Psoas muscle (tissue), 8 donors: Measurements from ENCODE around the gene RASEF. TPM values are rescaled to one million over a fixed set of nuclear protein-coding genes. Genes with fewer than 3 reads are reported as not detected.

Source experiments
- ATAC-seq, 4 donors: fragments of 200-7000 bp; cut with Tn5 transposase; one replicate each; pipeline ENCODE4 v1.9.1; 2020; ENCODE audit warnings: moderate library complexity in 3 of 4, mild to moderate bottlenecking in 2 of 4
- DNase-seq, 2 donors: peaks; one replicate each; pipeline ENCODE4 v3.0.0-alpha.2; 2020
- H3K27ac ChIP-seq: fragments of 200-600 bp; one replicate; pipeline ENCODE4 v1.8.0; 2022
- H3K27me3 ChIP-seq, 3 donors: fragments of 200-600 bp in 1 of 3; one replicate each; pipeline versions ENCODE4 v1.6.1 to v1.8.0; 2013 to 2022; ENCODE audit warnings: low read length in 2 of 3, mild to moderate bottlenecking in 2 of 3, moderate library complexity in 1 of 3; ENCODE audit not compliant: insufficient read depth in 3 of 3
- H3K36me3 ChIP-seq, 2 donors: fragments of 200-600 bp in 1 of 2; one replicate each; pipeline versions ENCODE4 v1.6.1 to v1.8.0; 2013 to 2022; ENCODE audit warnings: low read depth in 1 of 2, mild to moderate bottlenecking in 1 of 2, moderate library complexity in 1 of 2; ENCODE audit not compliant: insufficient read depth in 1 of 2
- H3K4me1 ChIP-seq: fragments of 200-600 bp; one replicate; pipeline ENCODE4 v1.8.0; 2022
- H3K4me3 ChIP-seq: fragments of 200-600 bp; one replicate; pipeline ENCODE4 v1.8.0; 2022; ENCODE audit warnings: mild to moderate bottlenecking
- H3K9me3 ChIP-seq: fragments of 200-600 bp; one replicate; pipeline ENCODE4 v1.8.0; 2022
- WGBS, 3 donors: extraction: QIAGEN DNeasy Blood & Tissue Kit; methylation state at CpG; one replicate each; pipeline versions ENCODE4 v1.1.6 to v1.1.7; 2013; 5-methylcytosine and 5-hydroxymethylcytosine counted together
- intact Hi-C, 2 donors: fragments of 100-400 bp; cut with DNase I; formaldehyde crosslinking; loops; one replicate each; pipeline versions ENCODE4 v1.11.0 to v1.14.2; 2022
- polyA plus RNA-seq, 3 donors: library from polyadenylated mRNA; stranded (reverse); fragments of 200-250 nt; gene quantifications; one replicate each; pipeline ENCODE4 v1.2.3, GENCODE V29; 2013
- total RNA-seq, 4 donors: library from RNA; stranded (reverse); fragmentation: NEBNext Ultra II Directional in 2 of 4; extraction: Animal tissue kit (Norgen Biotek cat#: 25700) in 2 of 4; gene quantifications; one replicate each; pipeline versions ENCODE4 v1.2.1 to v1.2.4, GENCODE V29; 2021 to 2023
- TF ChIP-seq, protein P1 (sequence below): fragments of 200-600 bp; IDR thresholded peaks from one replicate; pipeline ENCODE4 v1.8.0; 2022; ENCODE audit warnings: antibody characterized with exemption
- donor health status: healthy with polysubstance abuse.
- donor health status: DM: no; HTN: no; CAD: no; lungs with moderate emphysema.
- donor health status: Bipolar disorder and iron deficiency.
- donor health status: healthy.
- donor health status: DM: yes; HTN: yes; CAD: no.
- donor health status: DM: no; HTN: no; CAD: no.
- donor health status: DM: no; HTN: no; CAD: no.
- donor health status: DM: yes; HTN: yes; CAD: no.

The RASEF gene
- total and polyA plus RNA-seq, 7 donors: 0.01 to 0.11 (median 0.06) TPM; not detected in 1

DNA sequence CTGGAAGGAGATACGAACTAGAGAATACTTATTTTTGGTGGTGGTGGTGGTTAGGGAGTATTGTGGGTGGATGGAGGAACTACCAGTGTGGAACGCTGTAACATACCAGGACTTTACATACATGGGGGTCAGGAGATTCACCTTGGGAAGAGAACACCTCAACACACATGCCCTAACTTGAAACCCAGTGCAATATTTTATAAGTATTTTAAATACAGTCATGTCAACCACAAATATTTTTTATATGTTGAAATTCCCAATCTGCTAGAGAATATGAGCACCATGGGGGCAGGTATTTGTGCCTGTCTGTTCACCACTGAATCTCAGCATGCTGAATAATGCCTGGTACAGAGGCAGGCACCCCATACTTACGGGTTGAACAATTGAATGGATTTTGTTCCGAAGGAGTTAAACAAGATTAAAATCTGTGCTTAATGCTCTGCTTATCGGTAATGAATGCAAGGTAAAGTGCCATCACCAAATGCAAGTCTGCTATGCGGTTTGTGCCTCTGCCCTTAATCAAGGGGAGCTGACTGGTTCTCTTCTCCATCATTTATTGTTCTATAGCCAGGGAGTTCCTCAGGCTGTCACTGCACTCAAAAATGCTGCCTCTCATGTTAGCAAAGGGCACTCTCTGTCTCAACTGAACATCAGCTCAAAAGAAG is 65.3 kb downstream of the RASEF start:
- ATAC-seq (no peak), DNase-seq (no peak)
- WGBS, 3 donors: 90 to 95% (median 94%) methylated on average over 6 of the region's 6 CpGs

DNA sequence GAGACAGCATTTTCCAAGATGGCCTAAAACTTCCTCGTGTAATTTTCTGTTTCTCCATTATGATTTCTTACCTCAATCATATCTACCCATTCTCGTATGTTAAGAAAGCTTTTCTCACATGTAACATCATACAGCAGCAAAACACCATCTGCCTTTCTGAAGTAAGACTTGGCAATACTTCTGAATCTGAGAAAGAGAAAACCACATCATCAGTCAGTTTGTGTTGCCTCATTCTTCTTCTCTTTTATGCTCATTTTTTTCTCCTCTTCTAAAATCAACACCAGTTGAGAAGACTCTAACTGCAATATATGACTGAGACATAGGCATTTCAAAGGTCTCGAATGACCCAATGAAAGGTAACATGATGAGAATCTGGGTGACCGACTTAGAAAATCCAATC is 66.0 kb downstream of the RASEF start:
- Histone ChIP-seq H3K27me3 (no peaks in the 10 kb centered on the region), H3K36me3 (no peaks in the 10 kb centered on the region), H3K4me3 (no peak overlapping the region), H3K4me1 (no peaks in the 10 kb centered on the region), H3K9me3 (no peaks in the 10 kb centered on the region), H3K27ac (no peak overlapping the region)
- DNase-seq (no peak), ATAC-seq (no peak)
- intact Hi-C loops: no loop called here
- WGBS, 3 donors: 83 to 89% (median 86%) methylated on average over 4 of the region's 4 CpGs
- TF ChIP-seq, protein P1, sequence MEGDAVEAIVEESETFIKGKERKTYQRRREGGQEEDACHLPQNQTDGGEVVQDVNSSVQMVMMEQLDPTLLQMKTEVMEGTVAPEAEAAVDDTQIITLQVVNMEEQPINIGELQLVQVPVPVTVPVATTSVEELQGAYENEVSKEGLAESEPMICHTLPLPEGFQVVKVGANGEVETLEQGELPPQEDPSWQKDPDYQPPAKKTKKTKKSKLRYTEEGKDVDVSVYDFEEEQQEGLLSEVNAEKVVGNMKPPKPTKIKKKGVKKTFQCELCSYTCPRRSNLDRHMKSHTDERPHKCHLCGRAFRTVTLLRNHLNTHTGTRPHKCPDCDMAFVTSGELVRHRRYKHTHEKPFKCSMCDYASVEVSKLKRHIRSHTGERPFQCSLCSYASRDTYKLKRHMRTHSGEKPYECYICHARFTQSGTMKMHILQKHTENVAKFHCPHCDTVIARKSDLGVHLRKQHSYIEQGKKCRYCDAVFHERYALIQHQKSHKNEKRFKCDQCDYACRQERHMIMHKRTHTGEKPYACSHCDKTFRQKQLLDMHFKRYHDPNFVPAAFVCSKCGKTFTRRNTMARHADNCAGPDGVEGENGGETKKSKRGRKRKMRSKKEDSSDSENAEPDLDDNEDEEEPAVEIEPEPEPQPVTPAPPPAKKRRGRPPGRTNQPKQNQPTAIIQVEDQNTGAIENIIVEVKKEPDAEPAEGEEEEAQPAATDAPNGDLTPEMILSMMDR: no peak

More for the DNA sequence above, 65.3 kb downstream of the RASEF start:
- no peaks in the 10 kb centered on the region for H3K27me3 ChIP-seq
- no peaks in the 10 kb centered on the region for H3K36me3 ChIP-seq
- H3K4me3 ChIP-seq: no peak overlapping the region
- H3K27ac ChIP-seq: no peak overlapping the region
- intact Hi-C loops: no loop called here
- H3K4me1 ChIP-seq: no peaks in the 10 kb centered on the region
- no peaks in the 10 kb centered on the region for H3K9me3 ChIP-seq
- TF ChIP-seq, protein P1: no peak

DNA sequence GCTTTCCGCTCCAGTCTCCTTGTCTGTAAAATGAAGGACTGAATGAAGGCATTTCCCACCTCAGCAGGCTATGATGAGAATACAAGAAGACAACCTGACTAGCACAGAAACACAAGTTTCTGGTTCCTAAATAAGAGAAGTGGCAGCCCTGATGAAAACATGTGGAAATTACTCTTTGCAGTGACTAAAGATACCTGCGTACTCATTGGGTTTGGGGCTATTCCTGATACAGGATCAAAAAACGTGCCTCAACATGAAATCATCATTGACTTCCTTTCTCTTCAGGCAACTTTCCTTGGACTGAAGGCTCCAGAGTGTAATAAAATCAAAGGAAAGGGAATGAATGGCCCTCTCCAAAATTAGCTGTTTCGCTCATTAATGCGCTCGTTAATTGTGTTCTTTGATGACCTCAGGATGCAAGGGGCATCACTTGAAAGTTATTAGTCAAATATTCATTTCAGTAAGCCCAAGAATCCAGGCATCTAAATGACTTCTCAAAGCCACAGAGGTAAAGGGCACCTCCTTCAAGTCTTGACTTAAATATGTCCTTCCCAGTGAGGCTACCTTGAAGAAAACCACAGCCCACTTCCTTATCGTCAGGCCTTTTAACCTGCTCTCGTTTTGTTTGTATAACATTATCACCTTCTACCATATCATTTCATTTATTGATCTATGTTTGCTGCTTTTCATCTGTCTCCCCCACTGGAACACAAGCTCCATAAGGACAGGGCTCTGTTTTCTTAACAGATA is 68.9 kb downstream of the RASEF start:
- DNase-seq (no peak), ATAC-seq (no peak)
- no peaks in the 10 kb centered on the region for H3K36me3 ChIP-seq
- TF ChIP-seq, protein P1: no peak
- H3K27ac ChIP-seq: no peak overlapping the region
- H3K4me3 ChIP-seq: no peak overlapping the region
- H3K9me3 ChIP-seq: no peaks in the 10 kb centered on the region
- WGBS, 3 donors: 93 to 97% (median 93%) methylated on average over 8 of the region's 8 CpGs
- H3K4me1 ChIP-seq: no peaks in the 10 kb centered on the region
- intact Hi-C loops: no loop called here
- H3K27me3 ChIP-seq: no peaks in the 10 kb centered on the region

DNA sequence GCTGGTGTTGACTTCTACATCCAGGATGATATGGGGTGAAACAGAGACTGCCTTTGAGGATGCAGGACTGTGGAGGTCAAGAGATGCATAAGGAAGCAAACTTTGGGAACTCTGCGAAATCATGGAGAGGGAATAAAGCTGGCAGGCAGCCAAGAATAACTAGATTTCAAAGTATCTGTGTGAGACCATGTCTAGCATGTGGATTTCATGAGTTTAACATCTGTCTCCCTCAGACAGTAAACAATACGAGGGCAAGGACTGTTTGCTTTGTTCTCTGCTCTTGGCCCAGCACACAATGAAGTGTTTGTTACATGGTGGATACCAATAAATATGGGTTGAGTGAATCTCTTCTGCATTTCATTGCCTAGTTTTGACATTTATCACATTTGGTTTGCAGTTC is 71.3 kb downstream of the RASEF start:
- no peaks in the 10 kb centered on the region for H3K27me3 ChIP-seq
- intact Hi-C loops: no loop called here
- ATAC-seq (no peak), DNase-seq (no peak)
- no peaks in the 10 kb centered on the region for H3K9me3 ChIP-seq
- H3K36me3 ChIP-seq: no peaks in the 10 kb centered on the region
- H3K4me3 ChIP-seq: no peak overlapping the region
- TF ChIP-seq, protein P1: no peak
- H3K27ac ChIP-seq: no peak overlapping the region
- 33 to 46% (median 35%) methylated on average over 2 of the region's 2 CpGs for WGBS, 3 donors
- no peaks in the 10 kb centered on the region for H3K4me1 ChIP-seq
